ENCODE data around the gene TMEM151B. TPM values are rescaled to one million over a fixed set of nuclear protein-coding genes. Genes with fewer than 3 reads are reported as not detected.
A peak's percentile ranks its signal among the peaks of the same experiment; 100 is the strongest.

Gene TMEM151B
- total and polyA plus RNA-seq, 2 of the 13 experiments (the other 11 are each of a cell fraction or from before 2014, with no cell fraction given) = not detected

GRCh38 chr6:44265007-44265721 is 5.1 kb upstream of the TMEM151B start, which contains the start of gene NFKBIE (continued):
- TF ChIP-seq CBX2 (IDR thresholded peaks at IDR 0.05; ENCODE audit: low read depth, low read length) = no peak
- TF ChIP-seq CBX2 (CRISPR knock-in tag; IDR thresholded peaks at IDR 0.05; ENCODE audit: low read depth) = 0 out of 2 replicates have a peak, but pooled peaks have one; percentile 33
- TF ChIP-seq BORCS8-MEF2B (CRISPR knock-in tag; IDR thresholded peaks at IDR 0.05) = peak; percentile 53; the same call in 1 of the 2 replicates
- no peak for TF ChIP-seq RBAK (CRISPR knock-in tag; IDR thresholded peaks at IDR 0.05)
- peak; percentile 81 for TF ChIP-seq MAZ (IDR thresholded peaks at IDR 0.05; ENCODE audit: borderline replicate concordance, low read depth, low read length)
- peak; percentile 63; the same call in 1 of the 2 replicates for TF ChIP-seq MAZ (CRISPR knock-in tag; IDR thresholded peaks at IDR 0.05; ENCODE audit: low read depth)
- no peak for TF ChIP-seq ZNF136 (CRISPR knock-in tag; IDR thresholded peaks at IDR 0.05; ENCODE audit: low read depth)
- TF ChIP-seq SPEN (CRISPR knock-in tag; IDR thresholded peaks at IDR 0.05; ENCODE audit: low read depth) = peak; percentile 62; the same call in 1 of the 2 replicates
- peak; percentile 47; the same call in 1 of the 2 replicates for TF ChIP-seq ZNF343 (CRISPR knock-in tag; IDR thresholded peaks at IDR 0.05)
- no peak for TF ChIP-seq SRF (IDR thresholded peaks at IDR 0.05; ENCODE audit: low read depth, low read length)
- TF ChIP-seq TEAD3 (CRISPR knock-in tag; optimal IDR thresholded peaks at IDR 0.05; ENCODE audit: borderline replicate concordance) = peak; percentile 59
- no peak; the same call in none of the 2 replicates for TF ChIP-seq IKZF5 (CRISPR knock-in tag; IDR thresholded peaks at IDR 0.05)
- TF ChIP-seq SIX1 (CRISPR knock-in tag; IDR thresholded peaks at IDR 0.05; ENCODE audit: borderline replicate concordance) = no peak
- TF ChIP-seq ZEB1 (IDR thresholded peaks at IDR 0.05; ENCODE audit: insufficient replicate concordance, low read depth) = no peak
- no peak for TF ChIP-seq ZUFSP (CRISPR knock-in tag; IDR thresholded peaks at IDR 0.05; ENCODE audit: borderline replicate concordance)
- TF ChIP-seq JUNB (CRISPR knock-in tag; IDR thresholded peaks at IDR 0.05; ENCODE audit: borderline replicate concordance) = no peak
- TF ChIP-seq ZNF496 (CRISPR knock-in tag; IDR thresholded peaks at IDR 0.05; ENCODE audit: insufficient replicate concordance) = no peak
- TF ChIP-seq MBNL3 (CRISPR knock-in tag; conservative IDR thresholded peaks at IDR 0.05) = no peak
- TF ChIP-seq ZNF687 (CRISPR knock-in tag; IDR thresholded peaks at IDR 0.05) = peak; percentile 85
- TF ChIP-seq ZNF720 (CRISPR knock-in tag; IDR thresholded peaks at IDR 0.05) = no peak

Measured in HepG2 (cell line).